ENCODE data around the gene CHRNB4.

DNA sequence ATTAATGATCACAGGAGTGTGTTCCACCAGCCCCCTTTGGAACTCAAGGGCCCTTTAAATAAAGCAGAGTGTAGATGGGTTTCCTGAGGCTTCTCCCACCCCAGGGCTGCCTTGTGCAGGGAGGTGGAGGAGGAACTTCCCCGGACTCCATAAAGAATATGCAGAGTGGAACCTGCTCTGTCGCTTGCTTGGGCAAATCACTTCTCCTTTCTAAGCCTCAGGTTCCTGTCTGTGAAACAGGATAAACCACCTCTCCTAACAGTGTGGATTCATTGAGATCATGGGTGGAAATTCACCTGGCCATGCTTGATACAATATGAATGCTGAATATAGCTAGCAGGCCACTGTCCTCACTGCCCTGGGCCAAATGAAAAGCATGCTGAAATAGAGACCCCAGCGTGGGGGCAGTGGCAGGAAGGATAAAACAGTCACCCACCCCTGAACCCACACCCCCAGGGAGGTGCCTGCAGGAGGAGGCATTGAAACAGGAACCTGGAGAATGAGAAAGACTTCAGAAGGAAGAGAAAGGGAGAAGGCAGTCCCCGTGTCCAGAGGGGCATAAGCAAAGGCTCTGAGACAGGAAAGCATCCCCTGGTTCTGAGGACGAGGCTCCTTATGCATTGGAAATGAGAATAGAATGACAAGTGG, 41.1 kb upstream of the CHRNB4 start:
- TF ChIP-seq RARB (CRISPR knock-in tag; IDR thresholded peaks at IDR 0.05) (no peak), ARNTL (CRISPR knock-in tag; IDR thresholded peaks at IDR 0.05; ENCODE audit: borderline replicate concordance, low read depth) (no peak), ZFP30 (CRISPR knock-in tag; IDR thresholded peaks at IDR 0.05) (no peak), ZNF70 (CRISPR knock-in tag; IDR thresholded peaks at IDR 0.05) (no peak), PATZ1 (CRISPR knock-in tag; IDR thresholded peaks at IDR 0.05; ENCODE audit: borderline replicate concordance) (no peak), CSRNP3 (CRISPR knock-in tag; IDR thresholded peaks at IDR 0.05) (no peak), PPARA (CRISPR knock-in tag; IDR thresholded peaks at IDR 0.05; ENCODE audit: borderline replicate concordance) (no peak), ZFP3 (CRISPR knock-in tag; IDR thresholded peaks at IDR 0.05) (no peak), ZNF565 (CRISPR knock-in tag; conservative IDR thresholded peaks at IDR 0.05; ENCODE audit: low read depth) (no peak), ISL1 (CRISPR knock-in tag; IDR thresholded peaks at IDR 0.05) (no peak), ZC3H10 (CRISPR knock-in tag; IDR thresholded peaks at IDR 0.05) (no peak)
- TF ChIP-seq, protein P1, sequence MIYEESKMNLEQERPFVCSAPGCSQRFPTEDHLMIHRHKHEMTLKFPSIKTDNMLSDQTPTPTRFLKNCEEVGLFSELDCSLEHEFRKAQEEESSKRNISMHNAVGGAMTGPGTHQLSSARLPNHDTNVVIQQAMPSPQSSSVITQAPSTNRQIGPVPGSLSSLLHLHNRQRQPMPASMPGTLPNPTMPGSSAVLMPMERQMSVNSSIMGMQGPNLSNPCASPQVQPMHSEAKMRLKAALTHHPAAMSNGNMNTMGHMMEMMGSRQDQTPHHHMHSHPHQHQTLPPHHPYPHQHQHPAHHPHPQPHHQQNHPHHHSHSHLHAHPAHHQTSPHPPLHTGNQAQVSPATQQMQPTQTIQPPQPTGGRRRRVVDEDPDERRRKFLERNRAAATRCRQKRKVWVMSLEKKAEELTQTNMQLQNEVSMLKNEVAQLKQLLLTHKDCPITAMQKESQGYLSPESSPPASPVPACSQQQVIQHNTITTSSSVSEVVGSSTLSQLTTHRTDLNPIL (CRISPR knock-in tag; IDR thresholded peaks at IDR 0.05; ENCODE audit: low read depth): no peak
